GM12878 (cell line): ENCODE data around the gene OPN3. TPM values are rescaled to one million over a fixed set of nuclear protein-coding genes. Genes with fewer than 3 reads are reported as not detected.

Experiments
- CHD1 ChIP-seq: IDR thresholded peaks from 2 replicates; pipeline ENCODE4 v1.6.1; 2012; ENCODE audit warnings: low read depth, low read length, improper control_type of control experiment
- CUX1 ChIP-seq: IDR thresholded peaks from 2 replicates; pipeline ENCODE4 v1.6.1; 2012; ENCODE audit warnings: improper control_type of control experiment, low read depth, low read length; ENCODE audit not compliant: insufficient replicate concordance
- HDAC6 ChIP-seq: fragments of 200-600 bp; sonication (generic); IDR thresholded peaks from one replicate; pipeline ENCODE4 v1.8.0; 2017; ENCODE audit warnings: antibody characterized with exemption; ENCODE audit not compliant: unreplicated experiment
- KDM1A ChIP-seq: fragments of 200-600 bp; sonication (generic); IDR thresholded peaks from 2 replicates; pipeline ENCODE4 v1.6.1; 2016; ENCODE audit warnings: borderline replicate concordance
- MEF2A ChIP-seq: IDR thresholded peaks from 2 replicates; pipeline ENCODE4 v1.6.1; 2011; ENCODE audit warnings: low read depth, mild to moderate bottlenecking, low read length, moderate library complexity; ENCODE audit not compliant: insufficient read depth
- NFIC ChIP-seq: IDR thresholded peaks from 2 replicates; pipeline ENCODE4 v1.6.1; 2012; ENCODE audit warnings: low read depth, mild to moderate bottlenecking, inconsistent platforms, low read length, moderate library complexity
- NR2C2 ChIP-seq: IDR thresholded peaks from 2 replicates; pipeline ENCODE4 v1.6.1; 2011; ENCODE audit warnings: borderline replicate concordance, low read depth; ENCODE audit not compliant: control insufficient read depth, insufficient read length
- PAX8 ChIP-seq: fragments of 450-650 bp; IDR thresholded peaks from 2 replicates; pipeline ENCODE4 v1.6.1; 2017; ENCODE audit warnings: mild to moderate bottlenecking, moderate library complexity
- PML ChIP-seq: IDR thresholded peaks from 2 replicates; pipeline ENCODE4 v1.6.1; 2012; ENCODE audit warnings: low read length, inconsistent platforms
- POLR2AphosphoS2 ChIP-seq: IDR thresholded peaks from 2 replicates; pipeline ENCODE4 v1.6.1; 2011; ENCODE audit warnings: low read depth, mild to moderate bottlenecking, low read length, improper control_type of control experiment, moderate library complexity
- RAD51 ChIP-seq: fragments of 450-650 bp; IDR thresholded peaks from 2 replicates; pipeline ENCODE4 v1.6.1; 2016; ENCODE audit warnings: moderate library complexity, mild to moderate bottlenecking, inconsistent platforms
- SIN3A ChIP-seq: IDR thresholded peaks from 2 replicates; pipeline ENCODE4 v1.6.1; 2012; ENCODE audit warnings: low read depth, low read length, improper control_type of control experiment
- SIX5 ChIP-seq: IDR thresholded peaks from 2 replicates; pipeline ENCODE4 v1.6.1; 2011; ENCODE audit warnings: mild to moderate bottlenecking, low read depth, low read length, moderate library complexity; ENCODE audit not compliant: severe bottlenecking
- SP1 ChIP-seq: IDR thresholded peaks from one replicate; pipeline ENCODE4 v1.6.1; 2011; ENCODE audit warnings: low read depth, low read length
- STAT3 ChIP-seq: IDR thresholded peaks from 2 replicates; pipeline ENCODE4 v1.6.1; 2011; ENCODE audit warnings: low read depth, low read length, improper control_type of control experiment
- TAF1 ChIP-seq: IDR thresholded peaks from 2 replicates; pipeline ENCODE4 v1.6.1; 2011; ENCODE audit warnings: mild to moderate bottlenecking, low read depth, low read length, borderline replicate concordance
- YBX1 ChIP-seq: fragments of 450-650 bp; IDR thresholded peaks from 2 replicates; pipeline ENCODE4 v1.6.1; 2016; ENCODE audit warnings: antibody characterized with exemption
- YY1 ChIP-seq: IDR thresholded peaks from 2 replicates; pipeline ENCODE4 v1.6.1; 2011; ENCODE audit warnings: low read depth, mild to moderate bottlenecking, low read length
- ZBTB4 ChIP-seq: fragments of 450-650 bp; formaldehyde crosslinking; IDR thresholded peaks from 2 replicates; pipeline ENCODE4 v1.4.0; 2022; ENCODE audit warnings: mild to moderate bottlenecking, moderate library complexity
- ZNF24 ChIP-seq: fragments of 450-650 bp; IDR thresholded peaks from 2 replicates; pipeline ENCODE4 v1.6.1; 2017; ENCODE audit warnings: antibody characterized with exemption, mild to moderate bottlenecking
- ZNF384 ChIP-seq: IDR thresholded peaks from 2 replicates; pipeline ENCODE4 v1.6.1; 2012; ENCODE audit warnings: low read depth, mild to moderate bottlenecking, low read length, improper control_type of control experiment, borderline replicate concordance
- ZSCAN29 ChIP-seq: fragments of 450-650 bp; IDR thresholded peaks from 2 replicates; pipeline ENCODE4 v1.6.1; 2017; ENCODE audit warnings: mild to moderate bottlenecking, moderate library complexity
- ZZZ3 ChIP-seq: IDR thresholded peaks from 2 replicates; pipeline ENCODE4 v1.6.1; 2011; ENCODE audit warnings: low read depth; ENCODE audit not compliant: control insufficient read depth, insufficient read length
- polyA plus RNA-seq, 11 experiments: library from polyadenylated mRNA; depleted of rRNA in 4 of 11; unstranded in 6 of 11; stranded (reverse) in 5 of 11; fragments of >200 nt; fragmentation: Nextera tagmentation in 4 of 11; fragmentation: Illumina TruSeq in 1 of 11; extraction: Ambion mirVana in 4 of 11; extraction: Trizol in 1 of 11; gene quantifications; 1 replicate in 1 of 11; 2 replicates in 10 of 11; pipeline versions ENCODE4 v1.2.1 to v1.2.3, GENCODE V29; 2011 to 2016; ENCODE audit warnings: inconsistent platforms in 2 of 11, missing spikeins in 2 of 11, low read depth in 1 of 11
- total RNA-seq, 4 experiments: library from RNA; depleted of rRNA in 3 of 4; stranded (reverse); fragments of >200 nt in 3 of 4; fragmentation: Illumina TruSeq in 1 of 4; extraction: Trizol in 1 of 4; gene quantifications; 2 replicates each; pipeline versions ENCODE4 v1.2.1 to v1.2.3, GENCODE V29; 2013 to 2021

OPN3 gene
- total and polyA plus RNA-seq, 10 of the 15 experiments (the other 5 are each of a cell fraction or from before 2014, with no cell fraction given), result 0.26 to 12.2 (median 7.4) TPM

- peak; percentile 23 for TF ChIP-seq SP1
- TF ChIP-seq CUX1, result no peak
- TF ChIP-seq POLR2AphosphoS2, result no peak
- no peak for TF ChIP-seq STAT3
- TF ChIP-seq YBX1, result no peak
- no peak for TF ChIP-seq HDAC6
- TF ChIP-seq ZSCAN29, result no peak
- TF ChIP-seq SIX5, result no peak
- TF ChIP-seq ZBTB4, result no peak
- TF ChIP-seq PML, result peak; percentile 40; the same call in 1 of the 2 replicates
- TF ChIP-seq MEF2A, result no peak
- no peak for TF ChIP-seq RAD51
- no peak for TF ChIP-seq NR2C2
- no peak for TF ChIP-seq SIN3A
- no peak for TF ChIP-seq ZZZ3
- TF ChIP-seq NFIC, result no peak
- TF ChIP-seq ZNF24, result 0 out of 2 replicates have a peak, but pooled peaks have one; percentile 36
- no peak for TF ChIP-seq PAX8
- peak; percentile 79 for TF ChIP-seq YY1
- TF ChIP-seq TAF1, result peak; percentile 77; the same call in 1 of the 2 replicates
- TF ChIP-seq ZNF384, result no peak
- no peak for TF ChIP-seq KDM1A
- no peak for TF ChIP-seq CHD1
These were observed at the start of gene OPN3, which contains the start of gene CHML (continued) for GRCh38 chr1:241640149-241640866.
